ENCODE data around the gene VPS36. TPM values are rescaled to one million over a fixed set of nuclear protein-coding genes. Genes with fewer than 3 reads are reported as not detected.

VPS36 gene
- total and polyA plus RNA-seq, 2 of the 13 experiments (the other 11 are each of a cell fraction or from before 2014, with no cell fraction given), result 17.2 to 22.4 TPM

GRCh38 chr13:52371736-52372247, 78.6 kb downstream of the VPS36 start (continued):
- TF ChIP-seq E2F5 (CRISPR knock-in tag; conservative IDR thresholded peaks at IDR 0.05), result no peak
- TF ChIP-seq RERE (CRISPR knock-in tag; IDR thresholded peaks at IDR 0.05; ENCODE audit: low read depth), result peak; percentile 39; the same call in 1 of the 2 replicates
- TF ChIP-seq ZBTB37 (CRISPR knock-in tag; IDR thresholded peaks at IDR 0.05), result no peak
- TF ChIP-seq TBX3 (IDR thresholded peaks at IDR 0.05; ENCODE audit: borderline replicate concordance), result no peak
- TF ChIP-seq ZNF142 (CRISPR knock-in tag; IDR thresholded peaks at IDR 0.05), result no peak
- 0 out of 2 replicates have a peak, but pooled peaks have one; percentile 6 for TF ChIP-seq PATZ1 (CRISPR knock-in tag; IDR thresholded peaks at IDR 0.05)

Measured in HepG2 (cell line).